ENCODE data around the gene ITPKB. TPM values are rescaled to one million over a fixed set of nuclear protein-coding genes. Genes with fewer than 3 reads are reported as not detected.

The ITPKB gene
- total RNA-seq, 1 experiment from 2014 or later = 17.7 TPM

DNA sequence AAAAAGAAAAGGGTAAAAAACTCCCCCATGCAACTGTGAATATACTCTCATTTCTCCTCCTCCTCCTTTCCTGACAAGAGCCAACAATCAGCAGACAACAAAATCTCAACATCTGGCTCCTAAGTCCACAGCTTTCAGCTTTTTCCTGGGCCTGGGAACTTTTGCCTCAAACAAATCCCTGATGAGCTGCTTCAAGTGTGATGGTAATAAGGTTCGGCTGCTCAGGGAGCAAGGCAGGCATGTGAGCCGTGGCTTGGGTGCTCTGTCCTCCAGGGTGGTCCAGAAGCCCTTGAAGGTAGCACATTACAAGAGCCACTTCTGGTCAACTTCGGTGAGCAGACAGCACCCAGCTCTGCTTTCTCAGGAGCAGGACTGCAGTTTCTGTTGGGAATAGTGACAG lies 46.3 kb downstream of the ITPKB start:
- Histone ChIP-seq H3F3A (ENCODE audit: low read length, unreplicated experiment) (no peaks in the 10 kb centered on the region), H3K36me3 (ENCODE audit: low read depth, low read length) (no peaks in the 10 kb centered on the region), H3K4me3 (ENCODE audit: low read length) (no peak overlapping the region), H3K9me3 (ENCODE audit: low read length) (no peaks in the 10 kb centered on the region), H3K79me2 (ENCODE audit: low read length) (no peaks in the 10 kb centered on the region), H3K27ac (ENCODE audit: low read length) (no peak overlapping the region), H3K9me2 (replicated peaks; ENCODE audit: low read length) (no peaks in the 10 kb centered on the region), H3K27me3 (ENCODE audit: low read length) (no peaks in the 10 kb centered on the region), H3K4me1 (ENCODE audit: insufficient read depth, low read length) (peaks cover 16% of the 10 kb centered on the region), H3K9ac (ENCODE audit: low read length) (no peak overlapping the region), H4K20me1 (ENCODE audit: low read length) (no peaks in the 10 kb centered on the region; the same call in 1 of the 2 replicates), H3K4me2 (ENCODE audit: low read length) (no peak overlapping the region), H2AFZ (ENCODE audit: low read length) (no peak overlapping the region)
- intact Hi-C loops (cut with micrococcal nuclease) = no loop called here
- ChIA-PET CTCF (no interaction called here), POLR2A (ENCODE audit: unreplicated experiment) (no interaction called here)
- BruUV-seq (replicated peaks) = no TSS peak
- DNase-seq = no peak
- ATAC-seq = no peak
- TF ChIP-seq EZH2phosphoT487 (IDR thresholded peaks at IDR 0.05; ENCODE audit: borderline replicate concordance, low read length) (no peak), EZH2 (IDR thresholded peaks at IDR 0.05; ENCODE audit: low read length, unreplicated experiment) (no peak)
- TF ChIP-seq, protein P1, sequence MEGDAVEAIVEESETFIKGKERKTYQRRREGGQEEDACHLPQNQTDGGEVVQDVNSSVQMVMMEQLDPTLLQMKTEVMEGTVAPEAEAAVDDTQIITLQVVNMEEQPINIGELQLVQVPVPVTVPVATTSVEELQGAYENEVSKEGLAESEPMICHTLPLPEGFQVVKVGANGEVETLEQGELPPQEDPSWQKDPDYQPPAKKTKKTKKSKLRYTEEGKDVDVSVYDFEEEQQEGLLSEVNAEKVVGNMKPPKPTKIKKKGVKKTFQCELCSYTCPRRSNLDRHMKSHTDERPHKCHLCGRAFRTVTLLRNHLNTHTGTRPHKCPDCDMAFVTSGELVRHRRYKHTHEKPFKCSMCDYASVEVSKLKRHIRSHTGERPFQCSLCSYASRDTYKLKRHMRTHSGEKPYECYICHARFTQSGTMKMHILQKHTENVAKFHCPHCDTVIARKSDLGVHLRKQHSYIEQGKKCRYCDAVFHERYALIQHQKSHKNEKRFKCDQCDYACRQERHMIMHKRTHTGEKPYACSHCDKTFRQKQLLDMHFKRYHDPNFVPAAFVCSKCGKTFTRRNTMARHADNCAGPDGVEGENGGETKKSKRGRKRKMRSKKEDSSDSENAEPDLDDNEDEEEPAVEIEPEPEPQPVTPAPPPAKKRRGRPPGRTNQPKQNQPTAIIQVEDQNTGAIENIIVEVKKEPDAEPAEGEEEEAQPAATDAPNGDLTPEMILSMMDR (conservative IDR thresholded peaks at IDR 0.05; ENCODE audit: low read depth, low read length) = no peak

DNA sequence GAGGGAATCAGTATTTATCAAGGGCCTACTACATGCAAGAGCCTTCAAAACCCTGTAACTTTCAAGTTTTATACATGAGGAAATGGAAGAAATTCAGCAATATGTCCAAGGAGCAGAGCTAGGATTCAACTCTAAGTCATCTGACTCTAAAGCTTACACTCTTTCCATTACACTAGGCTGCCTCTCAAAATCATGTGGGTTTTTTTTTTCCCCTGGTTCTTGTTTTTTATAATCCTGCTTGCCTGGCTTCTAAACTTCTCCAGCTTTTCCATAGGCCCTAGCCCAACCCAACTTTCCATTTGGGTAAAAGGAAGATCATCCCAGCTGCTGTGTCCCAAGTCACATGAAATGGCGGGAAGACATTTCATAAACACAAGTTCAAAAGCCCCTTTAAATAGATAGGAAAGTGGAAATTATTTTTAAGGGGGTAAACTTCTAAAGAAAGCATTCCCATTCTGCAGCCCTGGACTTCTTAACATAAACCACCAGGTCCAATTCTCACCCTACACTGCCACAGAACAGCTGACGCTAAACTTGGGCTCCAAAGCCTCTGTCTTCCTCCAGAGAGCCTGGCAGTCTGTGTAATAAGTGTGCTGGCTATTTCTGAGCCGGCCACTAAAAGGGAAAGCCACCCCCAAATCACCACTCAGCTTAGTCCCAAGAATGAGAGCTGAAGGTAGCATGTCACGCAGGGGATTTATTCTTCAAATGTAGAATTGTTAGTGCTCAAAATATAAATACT lies 46.9 kb downstream of the ITPKB start:
- Histone ChIP-seq H3K79me2 (ENCODE audit: low read length) (no peaks in the 10 kb centered on the region), H3K36me3 (ENCODE audit: low read depth, low read length) (no peaks in the 10 kb centered on the region), H3K27me3 (ENCODE audit: low read length) (no peaks in the 10 kb centered on the region), H3K9ac (ENCODE audit: low read length) (no peak overlapping the region), H3K27ac (ENCODE audit: low read length) (no peak overlapping the region), H3K4me3 (ENCODE audit: low read length) (no peak overlapping the region), H3K4me2 (ENCODE audit: low read length) (no peak overlapping the region), H3K4me1 (ENCODE audit: insufficient read depth, low read length) (peaks cover 10% of the 10 kb centered on the region), H4K20me1 (ENCODE audit: low read length) (no peaks in the 10 kb centered on the region; the same call in 1 of the 2 replicates), H2AFZ (ENCODE audit: low read length) (no peak overlapping the region), H3K9me2 (replicated peaks; ENCODE audit: low read length) (no peaks in the 10 kb centered on the region), H3F3A (ENCODE audit: low read length, unreplicated experiment) (no peaks in the 10 kb centered on the region), H3K9me3 (ENCODE audit: low read length) (no peaks in the 10 kb centered on the region)
- CTCF ChIA-PET = no interaction called here
- no peak for DNase-seq
- BruUV-seq (replicated peaks) = no TSS peak
- POLR2A ChIA-PET (ENCODE audit: unreplicated experiment) = no interaction called here
- no peak for ATAC-seq
- intact Hi-C loops (cut with micrococcal nuclease) = no loop called here
- TF ChIP-seq EZH2 (IDR thresholded peaks at IDR 0.05; ENCODE audit: low read length, unreplicated experiment) = no peak
- TF ChIP-seq, protein P1 (conservative IDR thresholded peaks at IDR 0.05; ENCODE audit: low read depth, low read length) = no peak

DNA sequence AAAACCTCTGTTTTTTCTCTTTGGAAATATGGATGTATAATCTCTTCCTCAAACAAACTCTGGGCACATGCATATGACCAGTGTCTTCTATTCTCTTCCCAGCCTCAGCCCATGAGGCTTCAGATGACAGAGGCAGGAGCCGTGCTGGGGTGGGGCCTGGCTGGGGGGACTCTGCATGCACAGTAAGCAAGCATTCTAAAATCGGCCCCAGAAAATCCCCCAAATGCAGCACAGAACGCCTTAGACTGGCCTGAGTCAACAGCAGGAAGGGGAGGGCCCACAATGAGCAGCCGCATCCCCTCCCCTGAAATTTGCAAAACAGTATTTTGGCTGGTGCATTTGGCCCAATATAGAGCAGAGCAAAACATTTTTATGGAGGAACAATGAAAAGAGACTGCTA lies 47.8 kb downstream of the ITPKB start:
- Histone ChIP-seq H4K20me1 (ENCODE audit: low read length) (no peaks in the 10 kb centered on the region), H3K4me1 (ENCODE audit: insufficient read depth, low read length) (peaks cover under 1% of the 10 kb centered on the region; the same call in 1 of the 2 replicates), H3K9me2 (replicated peaks; ENCODE audit: low read length) (no peaks in the 10 kb centered on the region), H3K9me3 (ENCODE audit: low read length) (no peaks in the 10 kb centered on the region), H3K36me3 (ENCODE audit: low read depth, low read length) (no peaks in the 10 kb centered on the region), H3K4me2 (ENCODE audit: low read length) (no peak overlapping the region), H3K27me3 (ENCODE audit: low read length) (no peaks in the 10 kb centered on the region), H3K79me2 (ENCODE audit: low read length) (no peaks in the 10 kb centered on the region), H2AFZ (ENCODE audit: low read length) (no peak overlapping the region), H3F3A (ENCODE audit: low read length, unreplicated experiment) (no peaks in the 10 kb centered on the region), H3K4me3 (ENCODE audit: low read length) (no peak overlapping the region), H3K27ac (ENCODE audit: low read length) (no peak overlapping the region), H3K9ac (ENCODE audit: low read length) (no peak overlapping the region)
- no peak for DNase-seq
- ChIA-PET POLR2A (ENCODE audit: unreplicated experiment) (no interaction called here), CTCF (no interaction called here)
- no TSS peak for BruUV-seq (replicated peaks)
- TF ChIP-seq, protein P1 (conservative IDR thresholded peaks at IDR 0.05; ENCODE audit: low read depth, low read length) = no peak
- TF ChIP-seq EZH2phosphoT487 (IDR thresholded peaks at IDR 0.05; ENCODE audit: borderline replicate concordance, low read length) (no peak), EZH2 (IDR thresholded peaks at IDR 0.05; ENCODE audit: low read length, unreplicated experiment) (no peak)
- intact Hi-C loops (cut with micrococcal nuclease) = no loop called here
- ATAC-seq = no peak

Data from PC-3 (cell line).